GM21619 (cell line): Measurements from ENCODE around the gene PCDHA3.
"Not testable (repeated sequence)": the region's sequence is repeated elsewhere in the genome, so short reads cannot be mapped to it uniquely, and the experiment has no call there.

Source experiments
- ATAC-seq: cut with Tn5 transposase; IDR thresholded peaks from one replicate; pipeline ENCODE4 v1.9.1; 2021; ENCODE audit not compliant: unreplicated experiment

PCDHA3 gene

DNA sequence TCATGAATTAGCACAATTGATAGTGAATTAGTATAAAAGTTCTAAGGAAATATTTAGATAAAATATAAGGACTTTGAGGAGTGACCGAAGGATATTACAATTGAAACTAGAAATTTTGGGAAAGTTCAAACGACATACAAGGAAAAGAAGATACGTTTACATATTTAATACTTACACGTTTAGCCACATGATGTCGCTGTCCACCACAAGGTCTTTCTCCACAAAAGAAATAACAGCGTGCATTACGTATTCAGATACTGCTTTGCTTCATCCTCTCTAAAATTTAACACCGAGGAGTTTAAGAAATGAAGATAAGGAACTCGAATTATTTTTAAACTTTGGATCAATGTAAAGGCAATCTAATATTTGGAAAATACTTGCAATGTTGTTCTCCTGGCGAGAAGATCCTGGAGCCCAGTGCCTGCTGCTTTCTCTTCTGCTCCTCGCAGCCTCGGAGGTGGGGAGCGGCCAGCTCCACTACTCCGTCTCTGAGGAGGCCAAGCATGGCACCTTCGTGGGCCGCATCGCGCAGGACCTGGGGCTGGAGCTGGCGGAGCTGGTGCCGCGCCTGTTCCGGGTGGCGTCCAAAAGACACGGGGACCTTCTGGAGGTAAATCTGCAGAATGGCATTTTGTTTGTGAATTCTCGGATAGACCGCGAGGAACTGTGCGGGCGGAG, at the start of gene PCDHA3:
PCDHA3 (plus strand) TSS at position 242 of the 678 bp plus-strand sequence.
- ATAC-seq, result no peak

GRCh38 chr5:140753561-140753960, 47.3 kb upstream of the PCDHA3 start:
- ATAC-seq, result no peak

DNA sequence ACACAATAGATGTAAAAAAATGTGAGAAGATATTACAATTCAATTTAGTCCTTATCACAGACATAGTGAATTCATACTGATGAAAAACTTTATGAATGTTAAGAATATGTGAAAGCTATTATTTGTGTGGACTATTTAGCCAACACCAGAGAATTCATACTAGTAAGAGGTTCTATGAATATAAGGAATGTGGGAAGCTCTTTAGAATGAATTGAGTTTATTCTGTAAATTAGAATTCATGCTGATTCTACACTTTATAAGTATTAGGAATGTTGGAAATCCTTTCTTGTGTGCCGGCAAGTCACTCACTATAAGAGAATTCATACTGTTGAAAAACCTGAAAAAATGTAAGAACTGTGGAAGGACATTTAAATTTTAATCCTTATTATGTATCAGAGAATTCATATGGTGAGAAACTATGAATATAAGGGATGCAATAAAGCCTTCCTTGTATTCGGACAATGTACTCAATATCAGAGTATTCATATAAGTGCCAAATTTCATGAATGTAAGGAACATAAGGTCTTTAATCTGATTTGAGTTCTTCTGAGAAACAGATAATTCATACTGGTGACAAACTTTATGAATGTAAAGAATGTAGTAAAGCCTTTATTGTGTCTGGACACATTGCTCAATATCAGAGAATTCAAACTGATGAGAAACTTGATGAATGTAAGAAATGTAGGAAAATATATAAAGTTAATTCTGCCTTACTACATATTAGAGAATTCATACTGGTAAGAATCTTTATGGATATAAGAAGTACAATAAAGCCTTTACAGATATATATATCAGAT, 36.5 kb upstream of the PCDHA3 start:
- no peak for ATAC-seq

DNA sequence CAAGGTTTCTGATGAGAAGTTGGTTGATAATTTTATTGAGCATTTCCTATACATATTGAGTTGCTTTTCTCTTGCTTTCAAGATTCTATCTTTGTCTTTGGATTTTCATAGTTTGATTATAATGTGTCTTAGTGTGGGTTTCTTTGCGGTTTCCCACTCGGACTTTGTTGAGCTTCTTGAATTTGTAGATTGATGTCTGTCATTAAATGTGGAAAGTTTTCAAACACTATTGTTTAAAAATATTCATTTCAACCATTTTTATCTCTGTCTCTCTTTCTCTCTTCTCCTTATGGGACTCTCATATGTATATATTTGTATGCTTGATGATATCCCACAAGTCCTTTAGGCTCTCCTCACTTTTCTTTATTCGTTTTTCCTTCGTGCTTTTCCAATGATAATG, 33.4 kb upstream of the PCDHA3 start:
- no peak for ATAC-seq

DNA sequence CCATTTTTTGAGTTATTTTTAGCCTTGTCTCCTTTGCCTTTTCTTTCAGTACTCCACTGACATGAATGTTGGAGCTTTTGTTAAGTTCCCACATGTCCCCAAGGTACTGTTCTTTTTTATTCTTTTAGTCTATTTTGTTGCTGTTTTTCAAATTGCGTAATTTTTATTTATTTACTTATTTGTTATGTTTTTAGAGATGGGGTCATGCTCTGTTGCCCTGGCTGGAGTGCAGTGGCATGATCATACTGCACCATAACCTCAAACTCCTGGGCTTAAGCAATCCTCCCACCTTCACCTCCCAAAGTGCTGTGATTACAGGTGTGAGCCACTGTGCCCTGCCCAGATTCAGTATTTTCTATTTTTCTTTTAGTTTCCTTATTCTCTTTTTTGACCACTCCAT, 20.3 kb upstream of the PCDHA3 start:
- no peak for ATAC-seq

GRCh38 chr5:140785905-140786686, 14.8 kb upstream of the PCDHA3 start, which contains the start of gene PCDHA1:
PCDHA1 (plus strand) TSS chr5:140786140.
- ATAC-seq, result no peak

DNA sequence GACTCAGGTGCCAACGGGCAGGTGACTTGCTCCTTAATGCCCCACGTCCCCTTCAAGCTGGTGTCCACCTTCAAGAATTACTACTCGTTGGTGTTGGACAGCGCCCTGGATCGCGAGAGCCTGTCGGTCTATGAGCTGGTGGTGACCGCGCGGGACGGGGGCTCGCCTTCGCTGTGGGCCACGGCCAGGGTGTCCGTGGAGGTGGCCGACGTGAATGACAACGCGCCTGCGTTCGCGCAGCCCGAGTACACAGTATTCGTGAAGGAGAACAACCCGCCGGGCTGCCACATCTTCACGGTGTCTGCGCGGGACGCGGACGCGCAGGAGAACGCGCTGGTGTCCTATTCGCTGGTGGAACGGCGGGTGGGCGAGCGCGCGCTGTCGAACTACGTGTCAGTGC, 13.4 kb upstream of the PCDHA3 start:
- ATAC-seq, result not testable (repeated sequence)

DNA sequence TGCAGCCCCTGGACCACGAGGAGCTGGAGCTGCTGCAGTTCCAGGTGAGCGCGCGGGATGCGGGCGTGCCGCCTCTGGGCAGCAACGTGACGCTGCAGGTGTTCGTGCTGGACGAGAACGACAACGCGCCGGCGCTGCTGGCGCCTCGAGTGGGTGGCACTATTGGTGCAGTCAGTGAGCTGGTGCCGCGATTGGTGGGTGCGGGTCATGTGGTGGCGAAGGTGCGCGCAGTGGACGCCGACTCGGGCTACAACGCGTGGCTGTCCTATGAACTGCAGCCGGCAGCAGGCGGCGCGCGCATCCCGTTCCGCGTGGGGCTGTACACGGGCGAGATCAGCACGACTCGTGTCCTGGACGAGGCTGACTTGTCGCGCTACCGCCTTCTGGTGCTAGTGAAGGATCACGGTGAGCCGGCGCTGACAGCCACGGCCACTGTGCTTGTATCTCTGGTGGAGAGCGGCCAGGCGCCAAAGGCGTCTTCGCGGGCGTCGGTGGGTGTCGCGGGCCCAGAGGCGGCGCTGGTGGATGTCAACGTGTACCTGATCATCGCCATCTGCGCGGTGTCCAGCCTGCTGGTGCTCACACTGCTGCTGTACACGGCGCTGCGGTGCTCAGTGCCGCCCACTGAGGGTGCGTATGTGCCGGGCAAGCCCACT, 12.9 kb upstream of the PCDHA3 start:
- ATAC-seq, result not testable (repeated sequence)

GRCh38 chr5:140791089-140791488, 9.8 kb upstream of the PCDHA3 start:
- ATAC-seq, result no peak

- no peak for ATAC-seq
Observed at GRCh38 chr5:140794595-140795258, 6.1 kb upstream of the PCDHA3 start, which contains the start of gene PCDHA2. PCDHA2 (plus strand) TSS chr5:140794852.

- no peak for ATAC-seq
Observed at GRCh38 chr5:140795259-140795641, 5.6 kb upstream of the PCDHA3 start.

DNA sequence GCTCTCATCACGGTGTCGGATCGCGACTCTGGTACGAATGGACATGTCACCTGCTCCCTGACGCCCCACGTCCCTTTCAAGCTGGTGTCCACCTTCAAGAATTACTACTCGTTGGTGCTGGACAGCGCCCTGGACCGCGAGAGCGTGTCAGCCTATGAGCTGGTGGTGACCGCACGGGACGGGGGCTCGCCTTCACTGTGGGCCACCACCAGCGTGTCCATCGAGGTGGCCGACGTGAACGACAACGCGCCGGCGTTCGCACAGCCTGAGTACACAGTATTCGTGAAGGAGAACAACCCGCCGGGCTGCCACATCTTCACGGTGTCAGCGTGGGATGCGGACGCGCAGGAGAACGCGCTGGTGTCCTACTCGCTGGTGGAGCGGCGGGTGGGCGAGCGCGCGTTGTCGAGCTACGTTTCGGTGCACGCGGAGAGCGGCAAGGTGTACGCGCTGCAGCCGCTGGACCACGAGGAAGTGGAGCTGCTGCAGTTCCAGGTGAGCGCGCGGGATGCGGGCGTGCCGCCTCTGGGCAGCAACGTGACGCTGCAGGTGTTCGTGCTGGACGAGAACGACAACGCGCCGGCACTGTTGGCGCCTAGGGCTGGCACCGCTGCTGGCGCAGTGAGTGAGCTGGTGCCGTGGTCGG, 4.7 kb upstream of the PCDHA3 start:
- not testable (repeated sequence) for ATAC-seq

DNA sequence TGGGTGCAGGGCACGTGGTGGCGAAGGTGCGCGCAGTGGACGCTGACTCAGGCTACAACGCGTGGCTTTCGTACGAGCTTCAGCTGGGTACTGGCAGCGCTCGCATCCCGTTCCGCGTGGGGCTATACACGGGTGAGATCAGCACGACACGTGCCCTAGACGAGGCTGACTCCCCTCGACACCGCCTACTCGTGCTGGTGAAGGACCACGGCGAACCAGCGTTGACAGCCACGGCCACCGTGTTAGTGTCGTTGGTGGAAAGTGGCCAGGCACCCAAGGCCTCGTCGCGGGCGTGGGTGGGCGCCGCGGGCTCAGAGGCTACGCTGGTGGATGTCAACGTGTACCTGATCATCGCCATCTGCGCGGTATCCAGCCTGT, 4.2 kb upstream of the PCDHA3 start:
- no peak for ATAC-seq

DNA sequence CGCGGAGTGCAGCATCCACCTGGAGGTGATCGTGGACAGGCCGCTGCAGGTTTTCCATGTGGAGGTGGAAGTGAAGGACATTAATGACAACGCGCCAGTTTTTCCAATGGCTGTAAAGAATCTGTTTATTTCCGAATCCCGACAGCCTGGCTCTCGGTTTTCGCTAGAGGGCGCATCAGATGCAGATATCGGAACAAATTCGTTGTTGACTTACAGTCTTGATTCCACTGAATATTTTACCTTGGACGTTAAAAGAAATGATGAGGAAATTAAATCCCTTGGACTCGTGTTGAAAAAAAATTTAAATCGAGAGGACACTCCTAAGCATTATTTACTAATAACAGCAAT, 611 bp downstream of the PCDHA3 start:
- no peak for ATAC-seq

- ATAC-seq, result not testable (repeated sequence)
Observed at GRCh38 chr5:140802381-140802780, 1.5 kb downstream of the PCDHA3 start.

DNA sequence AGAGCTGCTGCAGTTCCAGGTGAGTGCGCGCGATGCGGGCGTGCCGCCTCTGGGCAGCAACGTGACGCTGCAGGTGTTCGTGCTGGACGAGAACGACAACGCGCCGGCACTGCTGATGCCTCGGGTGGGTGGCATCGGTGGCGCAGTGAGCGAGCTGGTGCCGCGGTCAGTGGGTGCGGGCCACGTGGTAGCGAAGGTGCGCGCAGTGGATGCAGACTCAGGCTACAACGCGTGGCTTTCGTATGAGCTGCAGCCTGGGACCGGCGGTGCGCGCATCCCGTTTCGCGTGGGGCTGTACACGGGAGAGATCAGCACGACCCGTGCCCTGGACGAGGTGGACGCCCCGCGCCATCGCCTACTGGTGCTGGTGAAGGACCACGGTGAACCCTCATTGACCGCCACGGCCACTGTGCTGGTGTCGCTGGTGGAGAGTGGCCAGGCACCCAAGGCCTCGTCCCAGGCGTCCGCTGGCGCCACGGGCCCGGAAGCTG, 2.0 kb downstream of the PCDHA3 start:
- ATAC-seq, result no peak

GRCh38 chr5:140806834-140807775, 6.2 kb downstream of the PCDHA3 start, which contains the start of gene PCDHA4:
PCDHA4 (plus strand) TSS chr5:140807068.
- no peak for ATAC-seq

DNA sequence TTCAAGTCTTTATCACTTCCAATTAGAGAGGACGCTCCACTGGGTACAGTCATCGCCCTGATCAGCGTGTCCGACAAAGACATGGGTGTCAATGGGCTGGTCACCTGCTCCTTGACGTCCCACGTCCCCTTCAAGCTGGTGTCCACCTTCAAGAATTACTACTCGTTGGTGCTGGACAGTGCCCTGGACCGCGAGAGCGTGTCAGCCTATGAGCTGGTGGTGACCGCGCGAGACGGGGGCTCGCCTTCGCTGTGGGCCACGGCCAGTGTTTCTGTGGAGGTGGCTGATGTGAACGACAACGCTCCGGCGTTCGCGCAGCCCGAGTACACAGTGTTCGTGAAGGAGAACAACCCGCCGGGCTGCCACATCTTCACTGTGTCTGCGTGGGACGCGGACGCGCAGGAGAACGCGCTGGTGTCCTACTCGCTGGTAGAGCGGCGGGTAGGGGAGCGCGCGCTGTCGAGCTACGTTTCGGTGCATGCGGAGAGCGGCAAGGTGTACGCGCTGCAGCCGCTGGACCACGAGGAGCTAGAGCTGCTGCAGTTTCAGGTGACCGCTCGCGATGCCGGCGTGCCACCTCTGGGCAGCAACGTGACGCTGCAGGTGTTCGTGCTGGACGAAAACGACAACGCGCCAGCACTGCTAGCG, 7.5 kb downstream of the PCDHA3 start:
- ATAC-seq, result not testable (repeated sequence)
